Measurements from ENCODE around the gene DNAJB4.
A peak's percentile ranks its signal among the peaks of the same experiment; 100 is the strongest.

DNAJB4 gene

GRCh38 chr1:78004719-78005447, at the start of gene DNAJB4:
Gene DNAJB4 (plus strand): TSS chr1:78004939. CDS start chr1:78005111, 172 bp downstream.
- H3K4me3 ChIP-seq (ENCODE audit: low read depth, low read length) = peak within 1 kb of the TSS; percentile 75
- TF ChIP-seq, protein P1, sequence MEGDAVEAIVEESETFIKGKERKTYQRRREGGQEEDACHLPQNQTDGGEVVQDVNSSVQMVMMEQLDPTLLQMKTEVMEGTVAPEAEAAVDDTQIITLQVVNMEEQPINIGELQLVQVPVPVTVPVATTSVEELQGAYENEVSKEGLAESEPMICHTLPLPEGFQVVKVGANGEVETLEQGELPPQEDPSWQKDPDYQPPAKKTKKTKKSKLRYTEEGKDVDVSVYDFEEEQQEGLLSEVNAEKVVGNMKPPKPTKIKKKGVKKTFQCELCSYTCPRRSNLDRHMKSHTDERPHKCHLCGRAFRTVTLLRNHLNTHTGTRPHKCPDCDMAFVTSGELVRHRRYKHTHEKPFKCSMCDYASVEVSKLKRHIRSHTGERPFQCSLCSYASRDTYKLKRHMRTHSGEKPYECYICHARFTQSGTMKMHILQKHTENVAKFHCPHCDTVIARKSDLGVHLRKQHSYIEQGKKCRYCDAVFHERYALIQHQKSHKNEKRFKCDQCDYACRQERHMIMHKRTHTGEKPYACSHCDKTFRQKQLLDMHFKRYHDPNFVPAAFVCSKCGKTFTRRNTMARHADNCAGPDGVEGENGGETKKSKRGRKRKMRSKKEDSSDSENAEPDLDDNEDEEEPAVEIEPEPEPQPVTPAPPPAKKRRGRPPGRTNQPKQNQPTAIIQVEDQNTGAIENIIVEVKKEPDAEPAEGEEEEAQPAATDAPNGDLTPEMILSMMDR (IDR thresholded peaks at IDR 0.05; ENCODE audit: low read depth, low read length, missing control alignments) = no peak
- DNase-seq (ENCODE audit: low read depth) = peak; percentile 97

DNA sequence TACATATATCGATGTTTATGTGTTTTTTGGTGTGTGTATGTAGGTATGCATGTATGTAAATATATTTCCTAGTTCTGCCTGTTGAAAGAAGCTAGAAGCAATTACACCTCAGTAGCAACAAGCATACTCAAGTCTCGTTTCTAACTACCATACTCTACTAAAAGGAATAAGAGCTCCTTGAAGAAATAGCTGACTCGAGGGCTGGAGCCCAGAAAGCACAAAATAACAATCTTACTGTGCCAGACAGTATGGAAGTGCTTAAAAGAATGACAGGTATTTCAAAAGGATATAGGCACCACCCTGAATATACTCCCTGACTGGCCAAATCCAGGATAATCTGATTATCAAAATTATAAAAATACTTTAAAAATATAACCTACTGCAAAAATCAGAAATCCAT, 49.0 kb upstream of the DNAJB4 start:
- no peak overlapping the region for H3K4me3 ChIP-seq (ENCODE audit: low read depth, low read length)
- TF ChIP-seq, protein P1 (IDR thresholded peaks at IDR 0.05; ENCODE audit: low read depth, low read length, missing control alignments) = no peak
- DNase-seq (ENCODE audit: low read depth) = no peak

DNA sequence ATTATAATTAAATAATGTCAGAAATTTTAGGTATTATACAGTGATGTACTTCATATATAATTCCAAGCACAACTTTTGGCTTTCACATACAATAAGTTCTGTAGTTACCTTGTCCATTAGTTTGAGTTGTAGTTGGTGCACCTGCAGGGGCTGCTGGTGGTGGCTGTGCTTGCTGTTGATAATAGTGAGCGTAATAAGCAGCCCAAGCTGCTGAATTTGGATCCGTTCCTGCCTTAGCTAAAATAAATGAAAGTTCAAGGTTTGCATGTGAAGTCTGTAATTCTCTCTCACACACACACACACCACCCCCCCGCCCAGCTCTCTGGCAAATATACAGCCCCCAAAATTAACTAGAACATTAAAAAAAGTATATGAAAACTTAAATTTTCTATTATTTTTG, 48.3 kb upstream of the DNAJB4 start:
- TF ChIP-seq, protein P1 (IDR thresholded peaks at IDR 0.05; ENCODE audit: low read depth, low read length, missing control alignments) = no peak
- DNase-seq (ENCODE audit: low read depth) = no peak
- H3K4me3 ChIP-seq (ENCODE audit: low read depth, low read length) = no peak overlapping the region

DNA sequence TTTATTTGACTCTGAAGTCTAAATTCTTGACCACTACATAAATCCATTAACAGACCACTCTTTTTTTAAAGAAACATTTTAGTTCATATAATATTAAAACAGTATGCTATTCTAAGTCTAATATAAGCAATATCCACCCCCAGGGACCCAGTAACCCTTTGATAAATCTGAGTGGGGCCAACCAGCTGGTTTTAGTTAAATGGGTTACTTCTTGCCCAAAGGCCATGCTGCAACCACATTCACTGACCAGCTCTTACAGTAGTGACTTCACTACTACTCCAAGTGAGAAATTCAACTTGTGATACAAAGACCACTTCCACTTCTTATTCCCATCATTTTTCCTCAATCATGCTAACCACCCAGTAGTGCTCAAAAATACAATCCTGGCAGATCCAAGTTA, 46.3 kb upstream of the DNAJB4 start:
- H3K4me3 ChIP-seq (ENCODE audit: low read depth, low read length) = no peak overlapping the region
- TF ChIP-seq, protein P1 (IDR thresholded peaks at IDR 0.05; ENCODE audit: low read depth, low read length, missing control alignments) = no peak
- DNase-seq (ENCODE audit: low read depth) = no peak

DNA sequence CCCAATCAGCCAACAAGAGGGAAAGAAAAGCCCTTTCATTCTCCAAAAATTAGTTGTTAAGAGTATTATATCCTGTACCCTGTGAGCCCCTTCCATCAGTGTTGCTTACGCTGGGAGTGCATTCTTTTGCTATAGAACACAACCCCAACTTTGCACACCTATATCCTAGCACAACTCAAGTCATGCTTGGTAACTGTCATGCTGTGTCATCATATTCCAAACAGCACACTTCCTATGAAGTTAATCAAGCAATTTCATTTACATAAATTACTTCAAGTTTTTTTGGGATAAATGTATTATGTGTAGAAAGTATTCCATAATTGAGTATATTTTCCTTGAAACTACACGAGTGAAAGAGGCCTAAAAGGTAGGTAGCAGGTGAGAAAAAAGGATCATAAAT, 45.9 kb upstream of the DNAJB4 start:
- no peak for DNase-seq (ENCODE audit: low read depth)
- TF ChIP-seq, protein P1 (IDR thresholded peaks at IDR 0.05; ENCODE audit: low read depth, low read length, missing control alignments) = no peak
- H3K4me3 ChIP-seq (ENCODE audit: low read depth, low read length) = no peak overlapping the region

DNA sequence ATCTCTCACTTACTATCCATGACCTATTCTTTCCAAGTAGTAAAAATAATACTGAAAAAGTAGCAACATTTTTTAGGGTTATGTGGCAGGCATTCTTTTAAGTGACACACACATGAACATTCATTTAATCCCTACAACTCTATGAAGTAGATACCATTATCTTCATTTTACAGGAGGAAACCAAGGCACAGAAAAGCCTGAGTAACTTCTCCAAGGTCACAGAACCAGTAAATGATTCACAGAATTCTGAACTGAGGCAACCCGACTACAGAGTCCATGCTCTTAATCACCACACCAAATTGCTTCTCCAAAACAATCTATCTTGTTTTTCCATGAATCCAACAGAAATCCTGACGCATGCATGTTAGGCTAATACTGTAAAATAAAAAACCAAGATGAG, 43.3 kb upstream of the DNAJB4 start:
- TF ChIP-seq, protein P1 (IDR thresholded peaks at IDR 0.05; ENCODE audit: low read depth, low read length, missing control alignments) = no peak
- DNase-seq (ENCODE audit: low read depth) = no peak
- H3K4me3 ChIP-seq (ENCODE audit: low read depth, low read length) = no peak overlapping the region

DNA sequence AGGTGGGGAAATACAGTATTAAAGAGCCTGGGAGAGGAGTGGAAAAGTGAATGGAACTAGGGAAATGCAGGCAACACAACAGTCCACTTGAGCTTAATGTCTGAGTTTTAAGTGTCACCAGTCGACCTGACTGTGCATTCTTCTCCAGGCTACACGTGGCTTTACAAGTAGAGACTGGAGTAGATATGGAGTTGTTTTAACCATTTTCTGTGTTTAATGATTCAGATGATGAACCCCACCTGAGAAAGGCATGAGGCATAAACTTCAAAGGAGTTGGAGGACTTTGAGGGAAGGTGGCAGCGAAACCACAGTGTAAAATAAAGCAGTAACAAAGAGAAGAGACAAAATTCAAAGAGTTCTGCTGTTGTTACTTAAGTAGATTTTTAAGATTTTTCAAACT, 38.4 kb upstream of the DNAJB4 start:
- no peak for DNase-seq (ENCODE audit: low read depth)
- TF ChIP-seq, protein P1 (IDR thresholded peaks at IDR 0.05; ENCODE audit: low read depth, low read length, missing control alignments) = no peak
- H3K4me3 ChIP-seq (ENCODE audit: low read depth, low read length) = no peak overlapping the region

Measured in GM12864 (cell line).